Bronchial smooth muscle cell (primary cell): ENCODE results near the gene RPL5. TPM values are rescaled to one million over a fixed set of nuclear protein-coding genes. Genes with fewer than 3 reads are reported as not detected.

Source experiments
- total RNA-seq: library from RNA; depleted of rRNA; stranded (reverse); fragments of >200 nt; gene quantifications from 2 replicates; pipeline ENCODE4 v1.2.1, GENCODE V29; 2014

Gene RPL5
- total RNA-seq = 1,154 and 1,218 TPM in 2 replicates

DNA sequence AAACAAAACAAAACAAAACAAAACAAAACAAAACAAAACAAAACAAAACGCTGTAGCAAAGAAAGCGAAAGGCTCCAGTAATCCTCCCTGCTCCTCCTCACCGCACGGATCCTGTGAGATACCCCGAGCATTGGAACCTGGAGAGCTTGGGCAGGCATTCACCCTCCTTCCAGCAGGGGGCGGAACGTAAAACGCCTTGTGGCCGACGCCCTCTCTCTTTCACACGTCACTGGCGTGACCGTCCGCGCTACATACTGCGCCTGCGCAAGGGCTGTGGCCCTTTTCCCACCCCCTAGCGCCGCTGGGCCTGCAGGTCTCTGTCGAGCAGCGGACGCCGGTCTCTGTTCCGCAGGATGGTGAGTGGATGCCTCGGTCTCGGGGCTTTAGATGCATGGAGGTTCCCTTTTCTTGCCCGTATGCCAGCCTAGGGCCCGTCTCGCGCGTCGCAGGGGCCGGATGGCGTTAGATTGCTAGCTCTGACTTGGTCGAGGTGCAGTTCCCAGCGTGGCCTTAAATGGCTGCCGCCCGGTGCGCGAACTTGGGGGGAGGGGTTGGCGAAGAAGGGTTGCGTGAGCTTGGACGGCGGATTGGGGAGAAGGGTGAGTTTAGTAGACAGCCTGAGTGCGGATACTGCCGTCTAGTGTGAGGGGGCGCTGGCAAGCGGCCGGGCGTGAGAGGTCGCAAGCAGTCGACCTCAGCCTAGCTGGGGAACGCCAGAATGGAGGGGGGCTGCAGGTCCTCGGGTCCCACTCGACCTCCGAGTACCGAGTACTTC lies at the start of gene RPL5:
Gene RPL5, plus strand, starts transcription at position 279 of the 775 bp plus-strand sequence. Its CDS starts 75 bp downstream, at position 354.

DNA sequence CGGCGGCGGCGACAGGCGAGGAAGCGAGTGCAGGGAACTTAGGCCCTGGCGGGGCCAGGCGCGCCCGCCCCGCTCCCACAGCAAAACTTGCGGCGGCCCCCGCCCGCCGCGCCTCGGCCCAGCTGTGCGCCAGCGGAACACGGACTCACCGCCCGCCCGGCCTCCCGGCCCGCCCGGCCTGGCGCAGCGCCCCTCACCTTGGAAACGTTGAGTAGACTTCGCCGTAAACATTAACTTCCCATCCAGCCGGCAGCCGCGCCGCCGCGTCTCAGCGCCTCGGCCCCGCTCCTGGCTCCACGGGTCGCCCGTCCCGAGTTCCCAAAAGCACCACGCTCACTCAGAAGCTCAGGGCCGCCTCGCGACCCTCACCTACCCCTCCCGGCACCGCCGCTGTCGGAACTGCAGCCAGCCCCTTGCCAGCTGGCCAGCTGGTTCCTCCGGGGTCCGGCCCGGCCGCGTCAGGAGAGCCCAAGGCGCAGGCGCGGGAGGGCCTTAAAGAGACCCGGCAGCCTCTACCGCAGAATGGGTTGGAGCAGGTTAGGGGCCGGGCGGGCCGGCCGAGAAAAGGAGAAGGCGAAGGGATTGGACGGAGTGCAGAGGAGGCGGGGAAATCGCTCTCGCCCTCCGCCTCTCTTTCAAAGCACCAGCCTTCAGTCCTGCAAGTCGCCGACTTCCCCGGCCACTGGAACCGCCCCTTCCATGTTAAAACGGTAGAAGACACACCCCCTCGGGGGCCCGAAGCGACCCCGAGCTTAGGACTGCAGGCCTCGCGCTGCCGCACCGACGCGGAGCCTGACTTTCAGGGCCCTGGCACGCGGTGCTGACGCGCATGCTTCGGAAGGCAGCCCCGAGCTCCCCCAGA lies 47.0 kb upstream of the RPL5 start, which contains the start of gene EVI5:
Gene EVI5, minus strand, starts transcription at position 470 of the 862 bp plus-strand sequence. CDS start 48,562 bp downstream, outside the sequence.

Other genes with a start within 250 kb of the RPL5 start
- 44.3 and 47.7 TPM in 2 replicates for gene EVI5, start 46.9 kb upstream of the RPL5 start, total RNA-seq
- 5.0 and 7.3 TPM in 2 replicates for gene DIPK1A, start 129.4 kb downstream of the RPL5 start, total RNA-seq
- gene MTF2, start 247.2 kb downstream of the RPL5 start, total RNA-seq = 12.6 and 14.8 TPM in 2 replicates